IMR-90 (cell line): ENCODE results near the gene SOCS2. TPM values are rescaled to one million over a fixed set of nuclear protein-coding genes. Genes with fewer than 3 reads are reported as not detected.

Experiments used
- ATAC-seq: fragments of 200-7000 bp; cut with Tn5 transposase; 2 replicates; pipeline ENCODE4 v1.9.1; 2020; ENCODE audit warnings: low read depth, mild to moderate bottlenecking, moderate library complexity
- BruUV-seq: library from RNA; stranded (reverse); fragments of 400-500 nt; replicated peaks from 2 replicates; lab custom pipeline; 2021; lab: Mats Ljungman, UMichigan
- CTCF ChIA-PET: fragments of 300-600 bp; formaldehyde crosslinking; extraction: SDS; loops from one replicate; lab custom pipeline; 2021; ENCODE audit warnings: antibody characterized with exemption; lab: Yijun Ruan, JAX
- POLR2A ChIA-PET: fragments of 300-600 bp; sonication (Branson Sonifier 250); formaldehyde crosslinking; loops from one replicate; lab custom pipeline; 2022; ENCODE audit warnings: antibody characterized with exemption; ENCODE audit not compliant: unreplicated experiment; lab: Charles Lee
- DNase-seq: peaks from one replicate; pipeline ENCODE4 v3.0.0; 2013
- H2AFZ ChIP-seq: replicated peaks from 2 replicates; pipeline ENCODE3; 2013; ENCODE audit warnings: low read length, mild to moderate bottlenecking; ENCODE audit not compliant: poor library complexity
- H2AK5ac ChIP-seq: 2 replicates; pipeline ENCODE4 v1.6.1; 2013; ENCODE audit warnings: low read depth, low read length, inconsistent platforms
- H2AK9ac ChIP-seq: replicated peaks from 2 replicates; pipeline ENCODE3; 2013; ENCODE audit warnings: mild to moderate bottlenecking, low read depth, low read length, moderate library complexity; ENCODE audit not compliant: poor library complexity
- H2BK120ac ChIP-seq: 2 replicates; pipeline ENCODE4 v1.6.1; 2013; ENCODE audit warnings: low read depth, low read length, inconsistent platforms
- H2BK15ac ChIP-seq: 3 replicates; pipeline ENCODE4 v1.6.1; 2013; ENCODE audit warnings: low read depth, low read length, inconsistent platforms
- H2BK20ac ChIP-seq: 2 replicates; pipeline ENCODE4 v1.6.1; 2013; ENCODE audit warnings: low read depth, mild to moderate bottlenecking, inconsistent platforms, low read length, moderate library complexity
- H2BK5ac ChIP-seq: 2 replicates; pipeline ENCODE4 v1.6.1; 2013; ENCODE audit warnings: mild to moderate bottlenecking, low read depth, low read length, inconsistent platforms; ENCODE audit not compliant: poor library complexity, severe bottlenecking
- H3K14ac ChIP-seq: replicated peaks from 2 replicates; pipeline ENCODE4 v1.6.1; 2013; ENCODE audit warnings: low read depth, low read length, inconsistent platforms
- H3K18ac ChIP-seq: 2 replicates; pipeline ENCODE4 v1.6.1; 2013; ENCODE audit warnings: low read depth, low read length, control low read depth
- H3K23ac ChIP-seq: 2 replicates; pipeline ENCODE4 v1.6.1; 2013; ENCODE audit warnings: low read depth, low read length, inconsistent platforms
- H3K27ac ChIP-seq: 2 replicates; pipeline ENCODE4 v1.5.1; 2013; ENCODE audit warnings: mild to moderate bottlenecking, control low read depth, low read length; ENCODE audit not compliant: insufficient read depth
- H3K27me3 ChIP-seq: 2 replicates; pipeline ENCODE4 v1.6.1; 2013; ENCODE audit warnings: low read length; ENCODE audit not compliant: control insufficient read depth, insufficient read depth
- H3K36me3 ChIP-seq: 2 replicates; pipeline ENCODE4 v1.6.1; 2013; ENCODE audit warnings: low read length, mixed read lengths; ENCODE audit not compliant: control insufficient read depth, insufficient read depth
- H3K4ac ChIP-seq: 2 replicates; pipeline ENCODE4 v1.6.1; 2013; ENCODE audit warnings: low read depth, low read length, inconsistent platforms
- H3K4me1 ChIP-seq: 2 replicates; pipeline ENCODE4 v1.6.1; 2013; ENCODE audit warnings: low read length, mixed read lengths; ENCODE audit not compliant: control insufficient read depth, insufficient read depth
- H3K4me2 ChIP-seq: 2 replicates; pipeline ENCODE4 v1.6.1; 2013; ENCODE audit warnings: low read depth, mild to moderate bottlenecking, control low read depth, low read length, moderate library complexity
- H3K4me3 ChIP-seq: 2 replicates; pipeline ENCODE4 v1.5.1; 2013; ENCODE audit warnings: low read depth, mild to moderate bottlenecking, control low read depth, low read length, moderate library complexity; ENCODE audit not compliant: insufficient read depth
- H3K56ac ChIP-seq: 2 replicates; pipeline ENCODE4 v1.6.1; 2013; ENCODE audit warnings: low read length, inconsistent platforms; ENCODE audit not compliant: insufficient read depth; ENCODE audit errors: extremely low read depth
- H3K79me1 ChIP-seq, 2 experiments: 2 replicates each; pipeline ENCODE4 v1.6.1; 2013; ENCODE audit warnings: low read length in 2 of 2, inconsistent platforms in 1 of 2, low read depth in 1 of 2
- H3K9ac ChIP-seq: 2 replicates; pipeline ENCODE4 v1.6.1; 2013; ENCODE audit warnings: low read depth, low read length, control low read depth
- H3K9me1 ChIP-seq: 2 replicates; pipeline ENCODE4 v1.6.1; 2013; ENCODE audit warnings: low read length, inconsistent platforms; ENCODE audit not compliant: insufficient read depth
- H3K9me3 ChIP-seq: 2 replicates; pipeline ENCODE4 v1.6.1; 2013; ENCODE audit warnings: low read length; ENCODE audit not compliant: control insufficient read depth, insufficient read depth
- H4K20me1 ChIP-seq: 2 replicates; pipeline ENCODE4 v1.6.1; 2013; ENCODE audit warnings: low read length, inconsistent platforms; ENCODE audit not compliant: insufficient read depth
- H4K5ac ChIP-seq: 2 replicates; pipeline ENCODE4 v1.6.1; 2013; ENCODE audit warnings: mild to moderate bottlenecking, low read depth, low read length, control low read depth
- H4K8ac ChIP-seq, 2 experiments: 2 replicates each; pipeline ENCODE4 v1.6.1; 2013; ENCODE audit warnings: low read depth in 2 of 2, low read length in 2 of 2, control low read depth in 1 of 2, inconsistent platforms in 1 of 2
- H4K91ac ChIP-seq: 2 replicates; pipeline ENCODE4 v1.6.1; 2013; ENCODE audit warnings: low read depth, low read length, inconsistent platforms; ENCODE audit not compliant: insufficient read depth
- BHLHE40 ChIP-seq: fragments of 150-350 bp; IDR thresholded peaks from 2 replicates; pipeline ENCODE4 v1.6.1; 2016; ENCODE audit warnings: mild to moderate bottlenecking, low read depth, low read length
- CEBPB ChIP-seq: IDR thresholded peaks from 2 replicates; pipeline ENCODE4 v1.6.1; 2012; ENCODE audit warnings: low read depth, low read length, improper control_type of control experiment
- CHD1 ChIP-seq: IDR thresholded peaks from 2 replicates; pipeline ENCODE4 v1.6.1; 2012; ENCODE audit warnings: low read depth, low read length, improper control_type of control experiment
- ELK1 ChIP-seq: fragments of 150-350 bp; IDR thresholded peaks from 2 replicates; pipeline ENCODE4 v1.6.1; 2016; ENCODE audit warnings: low read depth, mild to moderate bottlenecking, low read length, moderate library complexity, borderline replicate concordance
- FOS ChIP-seq: fragments of 150-350 bp; IDR thresholded peaks from 2 replicates; pipeline ENCODE4 v1.6.1; 2016; ENCODE audit warnings: low read depth, low read length
- MAFK ChIP-seq: IDR thresholded peaks from 2 replicates; pipeline ENCODE4 v1.6.1; 2012; ENCODE audit warnings: low read depth, low read length, improper control_type of control experiment
- MAZ ChIP-seq: IDR thresholded peaks from 2 replicates; pipeline ENCODE4 v1.6.1; 2012; ENCODE audit warnings: low read depth, mild to moderate bottlenecking, low read length, improper control_type of control experiment, moderate library complexity, borderline replicate concordance
- NFE2L2 ChIP-seq: fragments of 150-350 bp; IDR thresholded peaks from 2 replicates; pipeline ENCODE4 v1.6.1; 2016; ENCODE audit warnings: low read depth, mild to moderate bottlenecking, low read length
- RAD21 ChIP-seq: IDR thresholded peaks from 2 replicates; pipeline ENCODE4 v1.6.1; 2012; ENCODE audit warnings: low read length, improper control_type of control experiment
- RCOR1 ChIP-seq: IDR thresholded peaks from 2 replicates; pipeline ENCODE4 v1.6.1; 2012; ENCODE audit warnings: mild to moderate bottlenecking, low read length, improper control_type of control experiment; ENCODE audit not compliant: insufficient replicate concordance
- RFX5 ChIP-seq: IDR thresholded peaks from 2 replicates; pipeline ENCODE4 v1.8.0; 2012; ENCODE audit warnings: low read depth, mild to moderate bottlenecking, low read length, moderate library complexity
- SMC3 ChIP-seq: fragments of 150-350 bp; IDR thresholded peaks from 2 replicates; pipeline ENCODE4 v1.6.1; 2016; ENCODE audit warnings: low read depth, mild to moderate bottlenecking, antibody characterized with exemption, low read length, moderate library complexity
- USF2 ChIP-seq: fragments of 150-350 bp; IDR thresholded peaks from 2 replicates; pipeline ENCODE4 v1.6.1; 2017; ENCODE audit warnings: mild to moderate bottlenecking, antibody characterized with exemption, low read length, low read depth
- WGBS, 2 experiments: methylation state at CpG; one replicate each; pipeline versions ENCODE4 v1.1.5 to v1.1.7; 2013; ENCODE audit warnings: missing lambda C conversion rate in 2 of 2; ENCODE audit not compliant: insufficient read length in 1 of 2; ENCODE audit errors: extremely low coverage in 2 of 2; 5-methylcytosine and 5-hydroxymethylcytosine counted together
- dilution Hi-C: fragments of 300-500 bp; cut with HindIII; formaldehyde crosslinking; loops from one replicate; pipeline ENCODE4 v1.14.3; 2018; ENCODE audit warnings: low sequenced_read_pairs; ENCODE audit not compliant: unreplicated experiment
- in situ Hi-C: fragments of 300-500 bp; cut with MboI; formaldehyde crosslinking; loops from 3 replicates; pipeline ENCODE4 v1.14.3; 2019; ENCODE audit warnings: low sequenced_read_pairs, inconsistent platforms, mixed read lengths
- intact Hi-C: fragments of 100-400 bp; cut with micrococcal nuclease; formaldehyde crosslinking; loops from 2 replicates; pipeline ENCODE4 v1.10.0; 2022
- polyA plus RNA-seq, 3 experiments: library from polyadenylated mRNA; depleted of rRNA; stranded (reverse); fragments of >200 nt; gene quantifications; 2 replicates each; pipeline ENCODE4 v1.2.3, GENCODE V29; 2012; ENCODE audit warnings: low replicate concordance in 1 of 3
- total RNA-seq: library from RNA; depleted of rRNA; stranded (reverse); fragments of >200 nt; gene quantifications from 2 replicates; pipeline ENCODE4 v1.2.3, GENCODE V29; 2012

The SOCS2 gene
- total and polyA plus RNA-seq, 2 of the 4 experiments (the other 2 are of a cell fraction): 12.0 to 12.4 TPM

DNA sequence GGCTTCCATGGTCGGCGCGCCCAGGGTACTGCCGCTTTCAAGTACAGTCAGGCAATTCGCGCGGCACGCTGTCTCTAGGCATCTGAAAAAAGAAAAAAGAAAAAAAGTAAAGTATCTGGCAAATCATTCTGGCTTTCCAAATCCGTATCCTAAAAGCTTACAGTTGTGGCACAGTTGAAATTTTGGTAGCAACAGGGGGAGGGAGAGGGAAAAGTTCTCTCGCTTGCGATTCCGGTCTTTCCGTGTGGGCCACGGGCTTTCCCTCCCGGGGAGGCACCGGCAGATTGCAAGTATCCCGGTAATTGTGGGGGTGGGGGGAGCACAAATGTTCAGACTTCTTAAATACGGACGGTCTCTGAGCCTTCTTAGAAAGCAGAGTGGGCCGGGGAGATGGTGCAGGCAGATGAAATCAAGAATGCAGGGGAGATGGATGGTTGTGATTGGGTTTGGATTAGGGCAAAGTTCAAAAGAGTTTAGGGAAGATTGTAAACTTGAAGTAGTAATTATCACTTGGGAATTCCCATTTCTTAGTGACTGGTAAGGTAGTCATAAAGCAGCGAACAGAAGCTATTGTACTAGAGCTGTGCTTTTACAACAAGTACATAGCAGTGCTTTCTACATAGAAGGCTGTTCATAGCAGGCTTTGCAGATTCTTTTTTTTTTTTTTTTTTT is 1.2 kb downstream of the SOCS2 start (continued):
- TF ChIP-seq SMC3: no peak
- no peak for TF ChIP-seq MAZ

DNA sequence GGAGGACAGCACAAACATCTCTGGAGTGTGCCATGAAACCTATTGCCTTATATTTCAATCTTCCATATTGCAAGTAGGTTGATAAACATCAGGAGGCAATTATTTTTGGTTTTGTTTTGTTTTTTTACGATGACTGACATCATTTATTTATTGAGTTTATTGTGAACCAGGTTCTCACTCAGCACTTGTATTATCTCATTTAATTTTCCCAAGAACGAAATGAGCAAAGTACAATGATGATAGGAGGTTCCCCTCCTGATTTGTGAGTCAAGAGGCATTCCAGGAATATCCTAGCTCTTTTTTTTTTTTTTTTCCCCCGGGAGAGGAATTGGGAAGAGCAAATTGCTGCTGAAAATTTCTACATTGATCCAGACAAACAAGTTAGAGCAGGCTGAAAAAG is 4.7 kb downstream of the SOCS2 start:
- intact Hi-C loops: loop anchor here (10.0 kb wide), 1 partner anchor 318 kb away; no protein-coding TSS in a partner anchor
- Histone ChIP-seq H2AK5ac (no peak overlapping the region), H2BK5ac (no peak overlapping the region), H3K9me1 (peaks cover under 1% of the 10 kb centered on the region; the same call in 1 of the 2 replicates), H3K4me2 (no peak overlapping the region; the same call in 1 of the 2 replicates), H4K8ac (no peak overlapping the region), H3K79me1 (peaks cover 15 to 59% of the 10 kb centered on the region in 2 experiments), H2BK20ac (no peak overlapping the region), H3K27ac (no peak overlapping the region), H3K18ac (no peak overlapping the region), H3K9me3 (no peaks in the 10 kb centered on the region), H3K4me1 (peaks cover 10% of the 10 kb centered on the region), H3K36me3 (no peaks in the 10 kb centered on the region; the same call in 1 of the 2 replicates), H3K23ac (0 out of 2 replicates have a peak overlapping the region, but pooled peaks have one; percentile 46), H3K14ac (no peak overlapping the region), H2AK9ac (no peak overlapping the region), H3K4me3 (no peak overlapping the region), H2BK120ac (no peak overlapping the region), H3K27me3 (no peaks in the 10 kb centered on the region), H2BK15ac (no peak overlapping the region), H4K91ac (no peak overlapping the region), H4K5ac (no peak overlapping the region; the same call in 1 of the 2 replicates), H3K9ac (no peak overlapping the region), H2AFZ (no peak overlapping the region), H3K56ac (no peak overlapping the region), H4K20me1 (peaks cover 18% of the 10 kb centered on the region; the same call in 1 of the 2 replicates), H3K4ac (no peak overlapping the region)
- ATAC-seq (no peak), DNase-seq (no peak)
- POLR2A ChIA-PET: no interaction called here
- dilution Hi-C loops: no loop called here
- CTCF ChIA-PET: interaction anchor here (0.5 kb wide), 1 partner anchor 498 kb away, joined by 3 read pairs; no protein-coding TSS in a partner anchor
- no peak for TF ChIP-seq FOS
- TF ChIP-seq RFX5: no peak
- TF ChIP-seq CEBPB: no peak
- no peak for TF ChIP-seq USF2
- no peak for TF ChIP-seq BHLHE40
- TF ChIP-seq CHD1: no peak
- no peak for TF ChIP-seq NFE2L2
- no peak for TF ChIP-seq MAFK
- TF ChIP-seq ELK1: no peak
- no peak for TF ChIP-seq RCOR1
- TF ChIP-seq RAD21: no peak
- in situ Hi-C loops: loop anchor here (10.0 kb wide), 1 partner anchor 408 kb away; no protein-coding TSS in a partner anchor
- no TSS peak for BruUV-seq
- WGBS, 2 experiments: no CpG with 5 or more reads among the region's 3 CpGs
